Measurements from ENCODE around the gene FBXO47.
A peak's percentile ranks its signal among the peaks of the same experiment; 100 is the strongest.
"Not testable (repeated sequence)": the region's sequence is repeated elsewhere in the genome, so short reads cannot be mapped to it uniquely, and the experiment has no call there.

The FBXO47 gene

DNA sequence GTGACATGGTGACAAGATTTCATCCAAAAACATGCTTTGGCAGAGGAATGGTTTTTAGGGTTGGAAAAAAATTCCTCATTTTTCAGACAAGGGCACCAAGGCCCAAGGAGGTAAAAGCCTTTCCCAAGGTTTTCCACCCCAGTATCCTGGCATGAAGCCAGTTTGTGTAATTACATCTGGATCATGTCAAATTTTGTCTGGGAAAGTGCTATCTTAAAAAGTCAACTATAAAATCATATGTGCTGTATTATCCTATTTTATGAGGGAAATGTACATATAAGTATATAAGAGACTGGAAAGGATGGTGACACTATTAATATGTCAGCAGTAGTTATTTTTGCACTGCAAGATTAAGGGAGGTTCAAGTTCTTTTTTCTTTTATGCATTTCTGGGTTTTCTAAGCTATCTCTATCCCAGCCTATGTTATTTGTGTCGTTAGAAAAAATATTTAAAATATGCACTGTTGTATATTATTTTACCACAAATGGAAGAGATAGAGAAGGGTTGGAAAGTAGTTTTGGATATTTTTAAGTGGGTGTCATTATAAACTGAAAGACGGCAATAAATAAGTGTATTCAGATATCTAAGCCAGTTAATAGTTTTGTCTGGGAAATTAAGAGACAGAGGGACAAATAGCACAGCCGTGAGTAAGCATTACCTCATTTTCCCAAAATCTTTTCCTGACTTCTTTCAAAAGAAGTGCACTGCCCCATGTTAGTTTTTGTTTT, 13.5 kb upstream of the FBXO47 start:
- DNase-seq: no peak

DNA sequence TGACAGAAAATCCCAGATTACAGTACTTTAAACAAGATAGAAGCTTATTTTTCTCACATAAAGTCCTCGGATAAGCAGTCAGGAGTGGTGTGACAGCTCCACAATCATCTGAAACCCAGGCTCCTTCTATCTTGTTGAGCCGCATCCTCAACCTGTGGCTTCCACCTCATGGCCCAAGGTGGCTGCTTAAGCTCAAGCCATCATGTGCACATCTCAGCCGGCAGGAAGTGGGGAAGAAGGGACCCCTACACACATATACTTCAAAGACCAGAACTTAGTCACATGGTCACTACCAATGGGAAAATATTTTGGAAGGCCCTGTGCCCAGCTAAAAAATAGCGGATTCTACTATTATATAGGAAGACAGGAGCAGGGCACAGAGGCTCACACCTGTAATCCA, 11.0 kb upstream of the FBXO47 start:
- no peak for DNase-seq

DNA sequence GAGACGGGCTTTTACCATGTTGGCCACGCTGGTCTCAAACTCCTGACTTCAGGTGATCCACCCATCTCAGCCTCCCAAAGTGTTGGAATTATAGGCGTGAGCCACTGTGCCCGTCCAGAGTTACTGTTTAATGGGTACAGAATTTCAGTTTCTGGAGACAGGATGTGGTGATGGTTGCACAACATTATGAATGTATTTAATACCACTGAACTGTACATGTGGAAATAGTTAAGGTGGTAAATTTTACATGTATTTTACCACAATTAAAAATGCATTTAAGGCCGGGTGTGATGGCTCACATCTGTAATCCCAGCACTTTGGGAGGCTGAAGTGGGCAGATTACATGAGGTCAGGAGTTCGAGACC, 9.0 kb upstream of the FBXO47 start:
- not testable (repeated sequence) for DNase-seq

DNA sequence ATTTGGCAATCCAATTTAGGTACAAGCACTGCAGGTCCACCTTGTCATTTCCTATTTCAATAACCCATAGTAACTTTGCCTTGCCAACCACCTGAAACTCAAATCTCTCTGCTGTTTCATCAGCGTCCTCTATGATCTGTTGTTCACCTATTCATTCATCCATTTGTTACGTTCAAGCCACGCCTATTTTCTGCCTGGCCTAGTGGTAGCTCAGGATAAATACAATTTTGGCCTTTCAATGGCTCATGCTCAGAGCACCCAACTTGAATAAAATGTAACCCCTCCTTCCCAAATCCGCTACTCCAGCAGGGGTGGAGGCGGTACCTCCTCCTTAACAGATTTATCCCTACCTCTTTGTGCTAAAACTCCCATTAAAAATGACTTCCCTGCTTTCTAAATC, 3.6 kb upstream of the FBXO47 start:
- DNase-seq: no peak

DNA sequence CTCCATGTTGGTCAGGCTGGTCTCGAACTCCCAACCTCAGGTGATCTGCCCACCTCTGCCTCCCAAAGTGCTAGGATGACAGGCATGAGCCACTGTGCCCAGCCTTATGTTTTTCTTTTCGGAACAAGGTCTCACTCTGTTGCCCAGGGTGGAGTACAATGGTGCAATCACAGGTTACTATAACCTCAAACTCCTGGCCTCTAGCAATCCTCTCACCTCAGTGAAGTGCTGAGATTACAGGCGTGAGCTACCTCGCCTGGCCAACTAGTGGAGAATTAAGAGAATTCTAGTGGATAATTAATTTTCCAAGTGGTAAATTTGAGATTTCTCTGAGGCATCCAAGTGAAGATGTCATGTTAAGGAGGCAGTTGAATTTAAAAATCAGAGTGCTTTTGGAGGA, 2.9 kb upstream of the FBXO47 start:
- DNase-seq: no peak

DNA sequence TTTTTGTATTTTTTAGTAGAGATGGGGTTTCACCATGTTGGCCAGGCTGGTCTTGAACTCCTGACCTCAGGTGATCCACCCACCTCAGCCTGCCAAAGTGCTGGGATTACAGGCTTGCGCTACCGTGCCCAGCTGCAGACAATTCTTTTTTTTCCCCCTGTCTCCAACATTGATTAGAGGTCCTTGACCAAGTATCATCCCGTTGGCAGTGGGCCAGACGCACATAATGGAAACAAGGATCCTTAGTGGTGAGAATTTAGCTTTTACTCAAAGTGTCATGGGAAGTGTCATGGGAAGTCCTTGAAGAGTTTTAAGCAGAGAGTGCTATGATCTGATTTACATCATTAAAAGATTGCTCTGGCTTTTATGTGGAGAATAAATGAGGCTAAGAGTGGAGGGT, 2.1 kb upstream of the FBXO47 start:
- no peak for DNase-seq

DNA sequence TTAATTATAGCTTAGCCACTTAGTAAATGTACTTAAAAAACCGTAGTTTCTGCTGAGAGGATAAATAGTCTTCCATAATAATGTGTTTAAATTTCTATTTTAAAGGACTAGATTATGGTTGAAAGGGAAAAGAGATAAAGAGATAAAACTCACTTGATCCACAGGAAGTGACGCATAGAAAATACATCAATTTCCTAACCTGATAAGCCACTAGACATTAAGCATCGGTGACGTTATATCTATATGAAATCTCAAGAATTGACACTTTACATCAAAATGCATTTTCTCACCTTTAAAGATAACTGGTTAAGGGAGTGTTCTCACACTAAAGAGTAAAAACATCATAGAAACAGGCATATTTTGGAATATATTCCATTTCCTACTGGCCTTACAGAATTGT, 5.8 kb downstream of the FBXO47 start:
- DNase-seq: no peak

DNA sequence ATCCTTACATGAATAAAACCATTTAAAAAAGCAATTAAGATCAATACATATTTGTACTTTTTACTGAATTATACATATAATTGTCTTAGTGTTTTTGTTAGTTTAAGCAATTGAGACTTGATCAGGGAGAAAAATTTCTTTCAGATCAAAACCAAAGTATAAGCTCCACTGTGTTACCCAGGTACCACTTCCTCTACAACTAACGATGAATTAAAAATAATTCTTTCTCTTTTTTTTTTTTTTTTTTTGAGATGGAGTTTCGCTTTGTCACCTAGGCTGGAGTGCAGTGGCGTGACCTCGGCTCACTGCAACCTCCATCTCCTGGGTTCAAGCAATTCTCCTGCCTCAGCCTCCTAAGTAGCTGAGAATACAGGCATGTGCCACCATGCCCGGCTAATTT, 6.8 kb downstream of the FBXO47 start:
- DNase-seq: no peak

DNA sequence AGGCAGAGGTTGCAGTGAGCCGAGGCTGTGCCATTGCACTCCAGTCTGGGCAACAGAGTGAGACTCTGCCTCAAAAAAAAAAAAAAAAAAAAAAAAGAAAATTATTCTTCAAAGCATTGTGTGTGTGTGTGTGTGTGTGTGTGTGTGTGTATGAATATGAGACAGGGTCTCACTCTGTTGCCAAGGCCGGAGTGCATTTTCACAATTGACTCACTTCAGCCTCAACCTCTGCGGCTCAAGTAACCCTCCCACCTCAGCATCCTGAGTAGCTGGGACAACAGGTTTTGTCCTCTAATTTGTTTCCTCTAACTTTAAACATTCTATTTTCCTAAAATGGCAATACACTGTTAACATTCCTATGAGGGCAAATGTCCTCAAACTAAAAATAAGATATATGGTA, 7.7 kb downstream of the FBXO47 start:
- no peak for DNase-seq

DNA sequence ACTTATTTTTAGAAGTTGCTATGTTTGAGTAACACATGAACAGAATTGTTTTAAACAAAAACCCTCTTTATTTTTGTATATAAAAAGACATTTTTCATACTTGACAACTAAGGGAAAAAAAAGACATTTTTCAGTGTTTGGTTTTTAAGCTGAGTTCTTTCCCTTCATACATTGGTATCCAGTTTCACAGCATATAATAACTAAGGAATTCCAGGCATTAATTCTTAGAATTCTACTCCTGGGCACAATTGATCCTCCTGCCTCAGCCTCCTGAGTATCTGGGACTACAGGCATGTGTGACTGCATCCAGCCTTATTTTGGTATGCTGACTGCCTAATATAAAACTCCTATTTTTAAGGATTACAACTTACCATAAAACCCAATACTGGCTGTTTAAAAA, 8.4 kb downstream of the FBXO47 start:
- DNase-seq: no peak

DNA sequence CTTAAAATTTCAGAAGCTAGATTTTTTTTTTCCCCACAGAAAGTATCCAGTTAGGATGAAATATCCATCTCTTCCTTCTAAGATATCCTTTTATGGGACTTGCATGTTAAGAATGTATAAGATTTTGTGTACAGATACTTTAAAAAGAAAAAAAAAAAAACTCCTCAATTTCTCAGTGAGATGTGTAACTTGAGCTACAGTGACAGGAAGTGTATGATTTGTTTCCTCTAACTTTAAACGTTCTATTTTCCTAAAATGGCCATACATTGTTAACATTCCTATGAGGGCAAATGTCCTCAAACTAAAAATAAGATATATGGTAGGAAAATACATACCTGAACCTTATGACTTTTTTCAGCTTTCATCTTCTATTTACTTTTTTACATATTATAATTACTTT, 8.9 kb downstream of the FBXO47 start:
- no peak for DNase-seq

DNA sequence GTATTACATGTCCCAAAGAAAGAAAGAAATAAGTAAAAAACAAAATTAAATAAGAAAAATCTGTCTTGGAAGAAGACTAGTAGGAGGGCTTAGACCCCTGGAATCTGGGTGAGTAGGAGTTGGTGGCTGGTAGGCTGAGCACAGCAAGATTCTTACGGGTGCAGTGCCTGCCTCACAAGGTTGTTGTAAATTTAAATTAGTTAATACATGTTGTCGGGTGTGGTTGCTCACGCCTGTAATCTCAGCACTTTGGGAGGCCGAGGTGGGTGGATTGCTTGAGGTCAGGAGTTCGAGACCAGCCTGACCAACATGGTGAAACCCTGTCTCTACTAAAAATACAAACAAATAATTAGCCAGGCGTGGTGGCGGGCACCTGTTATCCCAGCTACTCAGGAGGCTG, 13.4 kb downstream of the FBXO47 start:
- DNase-seq: not testable (repeated sequence)

DNA sequence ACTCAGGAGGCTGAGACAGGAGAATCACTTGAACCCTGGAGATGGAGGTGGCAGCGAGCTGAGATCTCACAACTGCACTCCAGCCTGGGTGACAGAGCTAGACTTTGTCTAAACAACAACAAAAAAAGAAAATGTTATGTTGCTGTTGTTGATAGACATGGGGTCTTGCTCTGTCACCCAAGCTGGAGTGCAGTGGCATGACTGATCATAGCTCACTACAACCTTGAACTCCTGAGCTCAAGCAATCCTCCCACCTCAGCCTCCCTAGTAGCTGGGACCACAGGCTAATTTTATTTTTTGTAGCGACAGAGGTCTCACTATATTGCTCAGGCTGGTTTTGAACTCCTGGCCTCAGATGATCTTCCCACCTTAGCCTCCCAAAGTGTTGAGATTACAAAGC, 20.0 kb downstream of the FBXO47 start:
- DNase-seq: no peak

DNA sequence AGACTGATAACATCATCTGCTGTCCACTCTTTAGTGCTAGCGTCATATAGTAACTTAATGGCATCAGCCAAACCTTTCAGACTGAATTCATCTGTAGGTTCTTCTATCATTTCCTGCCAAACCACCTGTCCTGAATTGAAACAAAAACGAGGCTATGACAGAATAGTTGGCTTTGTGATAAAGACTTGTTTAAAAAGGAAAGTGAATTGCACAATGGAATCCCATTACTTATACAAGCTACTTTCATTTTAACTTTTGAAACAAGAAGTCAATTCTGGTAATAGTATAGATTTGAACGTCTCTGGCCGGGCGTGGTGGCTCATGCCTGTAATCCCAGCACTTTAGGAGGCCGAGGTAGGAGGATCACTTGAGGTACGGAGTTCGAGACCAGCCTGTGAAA, 23.6 kb downstream of the FBXO47 start:
- DNase-seq: no peak

DNA sequence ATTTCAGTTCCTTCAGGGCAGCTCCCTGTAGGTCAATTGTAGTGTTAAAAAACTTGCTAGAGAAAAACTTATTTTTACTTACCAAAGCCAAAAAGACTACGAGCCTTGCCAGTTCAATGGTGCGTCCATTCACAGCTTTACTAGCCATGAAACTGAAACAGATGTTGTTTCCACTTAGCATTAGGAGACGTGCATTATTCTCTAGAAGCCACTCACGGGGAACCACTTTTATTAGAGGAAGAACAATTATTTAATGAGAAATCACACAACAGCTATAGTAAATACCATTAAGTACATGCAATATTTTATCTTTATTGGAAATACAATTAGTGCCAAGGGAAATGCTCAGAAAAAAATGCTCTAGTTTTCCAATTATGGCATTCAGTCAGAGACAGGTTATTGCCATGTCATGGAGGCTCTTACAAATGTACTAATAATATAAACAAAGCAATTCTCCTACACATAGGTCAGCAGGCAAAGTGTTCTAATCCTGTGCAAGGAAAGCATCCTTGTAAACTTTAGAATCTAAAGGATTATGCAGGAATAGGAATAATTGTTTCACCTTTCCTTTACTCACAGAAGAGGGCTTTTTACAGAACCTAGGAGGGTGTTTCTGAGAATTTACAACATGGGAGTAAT, 24.4 kb downstream of the FBXO47 start:
- no peak for DNase-seq

DNA sequence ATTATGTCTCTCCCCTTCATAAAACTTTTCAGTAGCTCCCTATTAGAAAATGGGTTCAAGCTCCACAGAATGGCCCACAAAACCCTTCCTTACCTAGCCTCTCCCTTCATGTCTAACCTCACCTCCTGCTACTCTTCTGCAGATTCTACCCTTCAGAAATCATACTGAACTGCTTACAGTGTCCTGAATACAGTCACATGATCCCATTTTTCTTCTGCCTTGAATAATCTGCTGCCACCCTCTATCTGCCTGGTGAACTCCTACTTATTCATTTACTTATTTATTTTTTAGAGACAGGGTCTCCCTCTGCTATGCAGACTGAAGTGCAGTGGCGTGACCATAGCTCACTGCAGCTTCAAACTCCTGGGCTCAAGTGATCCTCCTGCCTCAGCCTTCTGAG, 26.8 kb downstream of the FBXO47 start:
- no peak for DNase-seq

DNA sequence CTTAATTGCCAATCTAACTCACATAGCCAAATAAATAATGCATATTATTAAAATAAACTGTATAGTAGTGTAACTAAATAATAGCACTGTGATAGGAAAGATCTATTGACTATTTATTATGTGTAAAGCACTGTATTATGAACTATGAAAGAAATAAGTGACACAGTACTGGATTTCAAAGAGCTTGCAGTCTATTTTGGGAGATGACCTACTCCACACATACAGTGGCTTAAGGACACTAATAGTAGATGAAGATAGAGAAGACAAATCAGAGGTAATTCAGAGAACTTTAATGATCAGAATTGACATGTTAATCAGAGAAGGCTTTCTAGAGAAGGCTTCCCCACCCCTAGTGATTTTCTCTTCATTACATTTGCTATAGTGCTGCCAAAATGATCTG, 27.2 kb downstream of the FBXO47 start:
- DNase-seq: no peak

DNA sequence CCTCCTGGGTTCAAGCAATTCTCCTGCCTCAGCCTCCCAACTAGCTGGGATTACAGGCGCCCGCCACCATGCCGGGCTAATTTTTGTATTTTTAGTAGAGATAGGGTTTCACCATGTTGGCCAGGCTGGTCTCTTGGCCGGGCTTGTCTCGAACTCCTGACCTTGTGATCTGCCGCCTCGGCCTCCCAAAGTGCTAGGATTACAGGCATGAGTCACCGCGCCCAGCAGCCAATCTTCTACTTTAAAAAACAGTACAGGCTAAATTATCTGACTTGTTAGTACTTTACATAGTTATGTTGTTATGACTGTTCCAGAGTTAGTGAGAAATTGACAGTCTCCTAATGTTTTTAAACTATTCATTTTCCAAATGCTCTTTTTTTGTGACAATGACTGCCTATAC, 33.2 kb downstream of the FBXO47 start:
- not testable (repeated sequence) for DNase-seq

DNA sequence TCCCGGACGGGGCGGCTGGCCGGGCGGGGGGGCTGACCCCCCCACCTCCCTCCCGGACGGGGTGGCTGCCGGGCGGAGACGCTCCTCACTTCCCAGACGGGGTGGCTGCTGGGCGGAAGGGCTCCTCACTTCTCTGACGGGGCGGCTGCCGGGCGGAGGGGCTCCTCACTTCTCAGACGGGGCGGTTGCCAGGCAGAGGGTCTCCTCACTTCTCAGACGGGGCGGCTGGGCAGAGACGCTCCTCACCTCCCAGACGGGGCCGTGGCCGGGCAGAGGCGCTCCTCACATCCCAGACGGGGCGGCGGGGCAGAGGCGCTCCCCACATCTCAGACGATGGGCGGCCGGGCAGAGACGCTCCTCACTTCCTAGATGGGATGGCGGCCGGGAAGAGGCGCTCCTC, 36.4 kb downstream of the FBXO47 start:
- DNase-seq: not testable (repeated sequence)

DNA sequence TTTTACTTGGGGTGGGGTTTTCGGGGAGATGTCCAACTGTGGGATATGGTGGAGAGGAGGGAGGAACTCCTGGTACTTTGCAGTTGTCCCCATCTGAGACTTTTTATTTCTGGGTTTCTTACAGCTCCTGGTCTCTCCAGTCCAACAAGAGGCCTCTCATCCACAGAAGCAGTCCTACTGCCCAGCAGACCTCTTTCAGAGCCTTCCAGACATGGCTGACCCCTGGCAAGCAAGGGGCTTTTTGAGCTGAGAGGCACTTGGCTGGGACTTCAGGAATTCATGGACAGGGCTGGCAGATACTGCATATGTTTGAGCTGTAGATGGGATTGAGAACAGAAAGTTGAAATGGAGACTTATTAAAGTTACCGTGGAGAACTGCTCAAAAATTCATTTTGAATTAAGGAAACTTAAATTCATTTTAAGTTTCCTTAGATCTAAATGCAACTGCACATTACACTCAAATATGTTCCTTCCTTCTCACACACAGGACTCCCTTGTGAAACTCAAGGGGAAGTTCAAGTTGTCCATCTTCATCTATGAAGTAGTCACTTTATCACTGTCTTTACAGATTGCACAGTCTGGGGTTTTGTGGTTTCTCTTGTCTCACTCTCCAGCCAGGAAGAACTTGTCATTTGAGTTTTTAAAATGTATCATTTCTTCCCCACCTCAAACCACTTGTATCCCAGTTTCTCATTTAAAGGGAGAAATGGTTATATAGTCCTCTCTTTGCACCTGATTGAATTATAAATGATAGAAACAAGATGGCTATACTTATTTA, 40.7 kb downstream of the FBXO47 start:
- DNase-seq: no peak

DNA sequence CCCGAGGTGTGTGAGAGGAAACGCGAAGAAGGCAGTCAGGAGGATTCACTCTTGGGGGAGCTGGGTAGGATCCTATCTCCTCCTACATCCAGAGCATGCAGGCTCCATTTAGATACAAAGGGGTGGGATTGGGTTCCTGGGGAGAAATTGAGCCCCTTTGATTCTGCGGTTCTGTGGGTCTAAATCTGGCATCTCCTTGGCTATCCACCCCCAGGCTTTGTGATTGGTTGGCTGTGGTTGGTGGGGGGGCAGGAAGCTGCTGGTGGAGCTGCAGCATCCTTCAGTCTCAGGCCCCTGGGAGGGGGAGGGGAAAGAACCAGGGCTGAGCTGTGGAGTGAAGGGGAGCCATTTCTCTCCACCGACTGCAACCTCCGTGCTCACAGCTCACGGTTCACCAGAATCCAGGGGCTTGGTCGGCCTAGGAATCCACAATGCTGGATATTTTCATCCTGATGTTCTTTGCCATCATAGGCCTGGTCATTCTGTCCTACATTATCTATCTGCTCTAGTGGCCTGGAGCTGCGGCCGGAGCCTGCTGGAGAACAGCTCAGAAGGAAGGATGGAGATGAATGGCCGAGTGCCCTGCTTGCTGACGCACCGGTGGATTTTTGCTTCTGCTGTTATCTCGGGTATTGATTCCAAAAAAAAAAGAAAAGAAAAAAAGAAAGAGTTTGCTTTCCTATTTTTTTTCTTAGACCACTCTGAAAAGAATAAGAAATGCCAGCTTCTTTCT, 41.8 kb downstream of the FBXO47 start, which contains the start of gene LASP1NB:
Gene LASP1NB (plus strand): TSS at position 352 of the 733 bp plus-strand sequence.
- DNase-seq: no peak

DNA sequence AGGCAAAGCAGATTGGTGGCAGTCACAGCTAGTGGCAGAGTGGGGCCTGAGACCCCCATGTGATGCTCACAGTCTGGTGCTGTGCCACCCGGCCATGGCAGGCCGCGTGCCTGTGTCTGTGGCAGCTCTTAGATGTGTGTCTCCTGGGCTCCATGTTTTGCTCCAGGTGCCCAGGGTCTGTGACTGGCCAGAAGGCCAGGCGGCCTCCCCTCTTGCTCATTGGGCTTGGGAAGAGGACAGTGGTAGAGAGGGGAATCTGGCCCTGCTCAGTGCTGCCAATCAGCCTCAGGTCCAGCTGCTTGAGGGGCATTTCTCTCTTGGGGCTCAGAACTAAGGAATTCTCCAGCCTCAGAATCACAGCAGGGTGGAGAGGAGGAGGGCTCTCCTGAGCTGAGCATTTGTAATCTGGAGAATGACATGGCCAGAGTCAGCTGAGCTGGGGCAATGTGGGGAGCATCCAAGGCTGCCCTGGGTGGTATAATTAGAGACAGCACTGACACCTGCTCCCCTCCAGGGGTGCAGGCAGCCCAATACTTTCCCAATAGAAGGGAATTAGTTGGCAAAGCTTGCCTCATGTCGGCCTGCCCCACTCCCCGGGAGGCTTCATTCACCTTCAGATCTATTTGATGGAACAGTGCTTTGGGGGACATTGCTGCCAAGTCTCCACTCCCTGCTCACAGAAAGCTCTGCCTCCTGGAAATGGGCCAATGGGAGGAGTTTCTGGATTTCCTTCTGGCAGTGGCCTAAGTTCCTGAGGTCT, 44.5 kb downstream of the FBXO47 start:
- DNase-seq: peak; percentile 67 to 77

Data from NCI-H2081 (cell line).